Activated CD8-positive, alpha-beta memory T cell treated with anti-CD3 and anti-CD28 coated beads, Interleukin-2, amount 50 U/mL, for 48 hours (primary cell): ENCODE data around the gene ZFR.
"Not testable (repeated sequence)": the region's sequence is repeated elsewhere in the genome, so short reads cannot be mapped to it uniquely, and the experiment has no call there.

Experiments used
- DNase-seq: peaks from one replicate; pipeline ENCODE4 v3.0.0-alpha.2; 2020

ZFR gene

DNA sequence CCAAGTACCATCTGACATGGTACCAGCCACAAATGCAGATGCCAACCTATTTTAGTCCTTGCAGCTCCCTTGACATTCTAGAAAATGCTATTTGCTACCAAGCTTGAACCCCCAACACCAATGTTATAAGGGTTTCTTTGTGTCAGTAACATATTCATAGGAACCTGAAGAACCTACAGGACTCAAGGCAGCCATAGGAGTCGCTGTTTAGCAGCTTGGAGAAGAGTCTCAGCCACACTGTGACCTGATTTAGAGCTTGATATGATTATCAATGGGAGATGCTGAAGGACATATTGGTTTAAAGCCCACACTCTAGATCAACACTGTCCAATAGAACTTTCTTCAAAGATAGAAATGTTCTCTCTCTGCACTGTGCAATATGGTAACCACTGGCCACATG is 6.4 kb upstream of the ZFR start:
- DNase-seq, result no peak

DNA sequence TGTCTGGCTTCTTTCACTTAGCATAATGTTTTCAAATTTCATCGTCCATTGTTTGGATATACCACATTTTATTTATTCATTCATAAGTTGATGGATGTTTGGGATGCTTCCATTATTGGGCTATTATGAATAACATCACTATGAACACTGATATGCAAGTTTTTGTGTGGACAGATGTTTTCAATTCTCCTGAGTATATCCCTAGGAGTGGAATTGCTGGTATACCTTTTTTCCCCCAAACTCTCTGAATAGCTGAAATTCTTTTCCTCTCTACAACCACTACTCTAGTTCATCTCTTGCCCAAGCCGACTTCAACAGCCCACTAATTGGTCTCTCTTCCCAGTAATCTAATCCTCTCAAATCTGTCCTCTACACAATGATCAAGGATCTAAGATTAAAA is 4.7 kb upstream of the ZFR start:
- DNase-seq, result no peak

DNA sequence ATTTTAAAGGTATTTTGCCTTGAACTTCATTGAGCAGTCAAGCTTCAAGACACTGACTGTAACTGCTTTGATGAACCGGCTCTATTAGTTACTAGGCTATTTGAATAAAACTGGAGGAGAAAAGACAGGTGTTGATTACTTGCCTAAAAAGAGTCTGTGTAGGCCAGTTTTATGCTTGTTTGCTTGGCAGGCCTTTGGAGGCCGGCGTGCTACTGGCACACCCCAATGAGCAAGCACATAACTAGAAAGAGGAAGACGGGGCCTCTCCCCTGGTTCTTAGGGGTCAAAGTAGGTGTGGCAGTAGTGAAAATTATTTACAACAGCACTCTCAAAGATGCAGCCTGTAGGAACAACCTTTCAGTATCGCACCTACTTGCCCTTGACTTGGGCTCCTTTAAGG is 2.1 kb upstream of the ZFR start:
- DNase-seq, result no peak

DNA sequence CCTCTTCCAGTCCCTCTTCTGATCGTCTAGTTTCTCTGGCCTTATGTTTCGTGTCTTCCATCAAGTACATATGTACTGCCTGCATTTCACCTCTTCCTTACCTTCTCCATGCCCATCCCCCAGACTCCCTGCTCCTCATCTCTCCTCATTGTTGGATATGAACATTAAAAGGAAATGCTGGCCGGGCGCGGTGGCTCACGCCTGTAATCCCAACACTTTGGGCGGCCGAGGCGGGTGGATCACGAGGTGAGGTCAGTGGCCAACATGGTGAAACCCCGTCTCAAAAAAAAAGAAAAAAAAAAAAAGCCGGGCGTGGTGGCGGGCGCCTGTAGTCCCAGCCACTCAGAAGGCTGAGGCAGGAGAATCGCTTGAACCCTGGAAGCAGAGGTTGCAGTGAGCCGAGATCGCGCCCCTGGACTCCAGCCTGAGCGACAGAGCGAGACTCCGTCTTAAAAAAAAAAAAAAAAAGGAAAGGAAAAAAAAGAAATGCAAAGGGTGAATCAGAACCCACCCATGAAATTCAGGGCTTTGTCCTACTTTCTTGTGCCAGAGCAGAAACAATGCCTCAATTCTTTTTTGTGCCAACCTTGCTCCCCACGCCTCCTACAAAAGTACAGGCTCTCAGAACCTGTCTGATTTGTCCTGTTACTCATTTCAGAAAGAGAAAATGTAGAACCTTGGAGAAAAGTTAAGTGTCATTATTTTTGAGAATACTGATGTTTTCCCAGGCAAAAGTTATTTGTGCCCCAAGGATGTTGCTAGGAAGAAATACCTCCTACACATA is 1.5 kb upstream of the ZFR start:
- no peak for DNase-seq

DNA sequence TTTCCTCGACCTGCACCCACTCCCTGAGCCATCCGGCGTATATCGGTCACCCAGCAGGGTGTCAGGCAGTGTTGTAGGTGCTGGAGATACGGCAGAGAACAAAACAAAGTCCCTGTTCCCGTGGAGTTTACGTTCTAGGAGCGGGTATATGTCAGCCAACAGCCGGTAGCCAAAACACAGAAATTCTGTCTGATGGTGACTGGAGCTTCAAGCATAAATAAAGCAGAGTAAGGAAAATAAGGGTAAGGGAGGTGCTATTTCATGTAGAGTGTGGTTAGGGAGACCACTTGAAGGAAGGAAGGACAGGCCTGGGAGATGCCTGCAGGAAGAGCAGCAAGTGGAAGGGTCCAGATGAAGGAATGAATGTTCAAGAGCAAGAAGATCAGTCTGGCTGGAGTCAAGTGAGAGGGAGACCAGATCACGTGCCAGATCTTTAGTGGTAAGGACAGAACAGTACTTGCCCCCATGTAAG is 783 bp upstream of the ZFR start:
- DNase-seq, result no peak

DNA sequence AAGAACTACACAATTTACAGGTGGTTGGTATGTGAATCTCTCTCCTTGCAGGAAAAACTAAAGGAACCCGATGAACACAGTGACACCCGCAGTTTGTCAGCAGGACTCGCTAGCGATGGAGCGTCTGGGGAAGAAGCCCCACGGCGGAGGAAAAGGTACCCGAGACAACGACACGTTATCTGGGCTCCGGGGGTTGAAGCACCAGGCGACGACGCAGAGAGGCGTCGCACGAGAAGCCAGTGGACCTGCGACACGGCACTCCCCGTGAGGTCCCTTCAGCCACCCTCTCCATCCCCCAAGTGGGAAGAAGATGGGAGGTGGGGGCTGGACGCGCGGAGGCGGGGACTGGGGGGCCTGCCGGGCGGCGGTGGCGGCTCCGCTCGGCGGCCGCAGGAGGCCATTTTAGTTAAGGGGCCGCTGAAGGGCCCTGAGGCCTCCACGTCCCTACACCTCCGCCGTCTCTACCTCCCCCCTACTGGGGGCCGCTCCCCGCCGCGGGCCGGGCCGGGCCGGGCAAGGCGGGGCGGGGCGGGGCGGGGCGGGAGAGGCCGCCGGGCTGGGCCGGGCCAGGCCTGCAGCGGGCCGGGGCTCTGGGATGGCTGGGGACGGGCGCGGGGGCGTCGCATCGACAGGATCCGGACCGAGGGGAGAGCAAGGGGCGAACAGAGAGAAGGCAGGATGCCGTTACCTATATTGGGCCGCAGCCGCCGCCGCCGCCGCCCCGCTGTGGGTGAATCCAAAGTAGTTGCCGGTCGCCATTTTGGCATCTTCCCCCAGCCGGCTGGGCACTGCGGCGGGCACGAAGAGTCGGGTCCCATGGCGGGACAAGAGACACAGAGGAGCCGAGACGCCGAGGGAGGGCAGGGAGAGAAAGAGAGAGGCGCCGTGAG is 754 bp downstream of the ZFR start:
- peak; percentile 84 for DNase-seq

DNA sequence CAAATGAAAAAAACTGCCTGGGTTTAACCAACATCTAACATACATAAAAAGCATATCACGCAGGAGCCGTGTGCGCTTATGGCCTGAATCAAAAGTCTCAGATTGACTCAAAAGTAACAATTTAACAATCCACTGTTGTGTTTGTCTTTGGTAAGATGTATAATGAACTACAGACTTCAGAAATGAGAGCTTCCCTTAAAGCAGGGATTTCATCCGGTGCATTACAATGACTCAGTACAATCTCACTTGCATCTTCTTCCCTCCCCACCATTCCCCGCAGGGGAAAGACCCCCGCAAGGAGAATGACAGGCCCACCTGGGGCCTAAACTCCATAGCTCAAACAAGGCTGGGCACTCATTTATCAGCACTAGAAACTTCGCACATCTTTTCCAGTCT is 1.4 kb downstream of the ZFR start:
- peak; percentile 68 for DNase-seq

DNA sequence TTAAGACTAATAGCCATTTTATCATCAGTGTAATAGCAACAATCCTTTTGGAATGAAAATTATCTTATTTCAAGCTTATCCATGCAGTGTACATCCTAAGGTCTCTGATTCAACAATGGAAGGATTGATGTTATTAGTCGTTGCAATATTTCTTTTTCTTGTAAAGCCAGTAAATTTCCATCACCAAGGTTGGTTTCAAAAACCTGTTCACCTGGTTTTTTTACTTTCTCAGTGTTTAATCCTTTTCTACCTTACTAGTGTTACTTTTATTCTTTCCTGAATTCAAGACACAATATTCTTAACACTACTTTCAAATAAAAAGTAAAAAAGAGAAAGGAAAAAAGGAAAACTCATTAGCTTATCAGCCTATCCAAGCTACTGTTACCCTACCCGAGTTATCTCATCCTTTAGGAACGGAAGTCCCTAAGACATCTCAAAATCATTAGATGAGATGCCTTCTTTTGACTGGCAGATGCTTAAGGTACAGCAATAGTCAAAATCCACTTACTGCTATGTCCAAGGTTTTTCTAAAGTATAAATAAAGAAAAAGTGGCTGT is 5.4 kb downstream of the ZFR start:
- no peak for DNase-seq

DNA sequence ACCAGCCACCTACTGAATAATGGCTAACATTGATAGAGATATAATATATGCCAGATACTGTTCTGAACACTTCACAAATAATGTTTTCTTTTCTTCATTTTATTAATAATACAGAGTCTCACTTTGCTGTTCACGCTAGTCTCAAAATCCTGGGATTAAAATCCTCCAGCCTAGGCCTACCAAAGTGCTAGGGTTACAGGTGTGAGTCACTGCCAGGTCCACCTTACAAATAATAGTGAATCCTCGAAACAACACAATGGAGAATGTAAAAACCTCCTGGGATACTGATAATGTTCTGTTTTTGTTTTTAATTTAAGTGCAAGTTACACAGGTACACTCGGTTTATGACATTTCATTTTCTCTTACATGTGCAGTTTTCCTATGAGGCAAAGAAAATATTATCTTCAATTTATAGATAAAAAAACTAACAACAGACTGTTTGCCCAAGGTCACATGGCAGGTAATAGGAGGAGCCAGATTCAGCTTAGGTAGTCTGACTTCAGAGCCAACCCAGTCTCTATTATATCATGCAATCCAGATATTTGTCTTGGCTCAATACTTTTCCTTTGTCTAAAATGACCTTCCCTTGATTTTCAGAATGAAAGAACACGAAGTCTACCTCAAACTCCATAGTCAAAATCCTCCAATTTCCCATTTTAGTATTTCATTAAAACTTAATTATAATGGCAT is 7.8 kb downstream of the ZFR start:
- no peak for DNase-seq

DNA sequence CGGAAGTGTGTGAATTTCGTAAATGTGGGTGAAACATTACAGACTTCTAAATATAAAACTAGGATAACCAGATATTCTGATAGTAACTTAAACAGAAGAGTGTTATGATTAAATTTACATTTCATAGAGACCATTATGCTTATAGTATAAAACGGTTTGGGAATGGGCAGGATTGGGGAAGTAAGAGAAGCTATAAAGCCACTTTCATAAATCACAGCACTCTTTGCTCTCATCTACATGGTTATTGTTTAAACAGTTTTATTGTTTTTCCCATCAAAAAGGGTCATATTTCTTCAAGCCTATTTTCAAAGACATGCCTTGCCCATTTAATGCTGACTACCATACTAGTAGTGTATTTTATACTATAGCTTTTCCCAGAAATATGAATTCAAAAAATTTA is 9.2 kb downstream of the ZFR start:
- DNase-seq, result no peak

DNA sequence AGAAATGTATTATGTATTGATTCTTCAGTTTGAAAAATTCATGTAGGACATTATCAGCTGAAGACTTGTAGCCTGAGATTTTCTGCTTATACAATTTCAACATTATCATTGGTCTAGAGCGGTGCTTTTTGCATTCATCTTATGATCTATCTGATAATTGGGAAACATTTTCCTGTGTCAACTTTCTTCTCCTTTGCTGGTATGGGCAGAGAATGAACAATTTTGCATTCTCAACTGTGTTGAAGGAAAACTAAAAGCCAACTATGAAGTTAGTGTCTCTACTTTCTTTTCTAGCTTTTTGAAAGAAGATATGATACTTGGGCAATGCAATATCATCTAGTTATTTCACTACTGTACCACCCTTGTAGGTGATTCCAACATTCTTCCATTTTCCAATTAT is 10.3 kb downstream of the ZFR start:
- no peak for DNase-seq

DNA sequence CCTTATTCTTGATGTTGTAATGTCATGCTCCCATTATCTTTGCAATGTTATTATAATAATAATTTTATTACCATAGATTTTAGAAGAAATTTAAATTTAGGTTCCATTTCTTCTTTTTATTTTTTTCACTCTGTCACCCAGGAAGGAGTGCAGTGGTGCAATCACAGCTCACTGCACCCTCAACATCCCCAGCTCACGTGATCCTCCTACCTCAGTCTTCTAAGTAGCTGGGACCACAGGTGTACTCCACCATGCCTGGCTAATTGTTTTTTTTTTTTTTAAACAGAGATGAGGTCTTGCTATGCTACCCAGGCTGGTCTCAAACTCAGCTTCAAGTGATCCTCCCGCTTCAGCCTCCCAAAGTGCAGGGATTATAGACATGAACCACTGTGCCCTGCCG is 11.9 kb downstream of the ZFR start:
- DNase-seq, result no peak

DNA sequence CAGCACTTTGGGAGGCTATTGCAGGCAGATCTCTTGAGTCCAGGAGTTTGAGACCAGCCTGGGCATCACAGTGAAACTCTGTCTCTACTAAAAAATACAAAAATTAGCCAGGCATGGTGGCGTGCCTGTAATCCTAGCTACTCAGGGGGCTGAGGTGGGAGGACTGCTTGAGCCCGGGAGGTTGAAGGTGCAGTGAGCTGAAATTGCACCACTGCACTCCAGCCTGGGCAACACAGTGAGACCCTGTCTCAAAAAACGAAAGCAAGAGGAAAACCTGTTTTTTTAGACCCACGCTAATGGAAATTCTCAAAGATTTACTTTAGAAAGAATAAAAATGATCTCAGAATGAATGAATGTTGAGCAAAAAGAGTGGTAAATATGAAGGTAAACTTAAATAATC is 13.7 kb downstream of the ZFR start:
- not testable (repeated sequence) for DNase-seq

DNA sequence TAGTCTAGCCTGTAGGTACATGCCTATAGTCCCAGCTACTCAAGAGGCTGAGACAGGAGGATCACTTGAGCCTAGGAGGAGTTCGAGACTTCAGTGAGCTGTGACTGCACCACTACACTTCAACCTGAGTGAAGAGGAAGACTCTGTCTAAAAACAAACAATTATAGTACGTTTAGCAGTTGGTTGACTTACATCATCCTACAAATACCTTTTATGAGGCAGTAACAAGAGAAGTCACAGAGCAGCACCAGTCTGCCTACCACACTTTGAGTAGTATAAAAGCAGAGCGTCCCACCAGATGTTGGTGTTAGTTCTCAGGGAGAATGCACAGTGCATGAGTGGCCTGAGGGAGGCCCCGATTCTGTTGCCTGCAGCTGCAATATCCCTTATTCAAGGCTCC is 16.1 kb downstream of the ZFR start:
- no peak for DNase-seq

DNA sequence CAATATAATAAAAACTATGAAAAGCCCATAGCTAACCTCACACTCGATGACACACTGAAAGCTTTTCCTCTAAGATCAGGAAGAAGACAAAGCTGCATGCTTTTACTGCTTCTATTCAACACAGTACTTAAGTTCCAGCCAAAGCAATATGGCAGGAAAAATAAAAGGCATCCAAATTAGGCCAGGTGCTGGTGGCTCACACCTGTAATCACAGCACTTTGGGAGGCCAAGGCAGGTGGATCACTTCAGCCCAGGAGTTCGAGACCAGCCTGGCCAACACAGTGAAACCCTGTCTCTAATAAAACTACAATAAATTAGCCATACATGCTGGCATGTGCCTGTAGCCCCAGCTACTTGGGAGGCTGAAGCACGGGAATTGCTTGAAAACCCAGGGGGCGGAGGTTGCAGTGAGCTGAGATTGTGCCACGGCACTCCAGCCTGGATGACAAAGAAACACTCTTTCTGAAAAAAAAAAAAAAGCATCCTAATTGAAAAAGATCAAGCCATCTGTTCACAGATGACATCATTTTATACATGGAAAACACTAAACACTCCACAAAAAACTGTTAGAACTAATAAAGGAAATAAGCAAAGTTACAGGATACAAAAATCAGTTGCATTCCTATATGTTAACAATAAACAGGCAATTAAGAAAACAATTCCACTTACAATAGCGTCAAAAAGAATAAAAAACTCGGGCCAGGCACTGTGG is 17.9 kb downstream of the ZFR start:
- no peak for DNase-seq

DNA sequence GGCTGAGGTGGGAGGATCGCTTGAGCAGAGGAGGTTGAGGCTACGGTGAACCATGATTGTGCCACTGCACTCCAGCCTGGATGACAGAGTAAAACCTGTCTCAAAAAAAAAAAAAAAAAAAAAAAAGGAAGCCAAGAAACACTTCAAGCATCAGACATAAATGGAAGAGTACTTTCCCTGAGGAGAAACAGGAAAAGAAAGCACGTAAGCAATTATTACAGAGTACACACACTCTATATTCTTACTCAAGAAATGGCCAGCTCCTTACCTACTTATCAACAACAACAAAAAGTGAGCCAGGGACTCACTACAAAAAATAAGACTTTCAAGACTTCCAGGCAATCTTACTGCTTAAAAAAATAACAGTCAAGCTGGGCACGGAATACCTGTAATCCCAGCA is 21.8 kb downstream of the ZFR start:
- no peak for DNase-seq

DNA sequence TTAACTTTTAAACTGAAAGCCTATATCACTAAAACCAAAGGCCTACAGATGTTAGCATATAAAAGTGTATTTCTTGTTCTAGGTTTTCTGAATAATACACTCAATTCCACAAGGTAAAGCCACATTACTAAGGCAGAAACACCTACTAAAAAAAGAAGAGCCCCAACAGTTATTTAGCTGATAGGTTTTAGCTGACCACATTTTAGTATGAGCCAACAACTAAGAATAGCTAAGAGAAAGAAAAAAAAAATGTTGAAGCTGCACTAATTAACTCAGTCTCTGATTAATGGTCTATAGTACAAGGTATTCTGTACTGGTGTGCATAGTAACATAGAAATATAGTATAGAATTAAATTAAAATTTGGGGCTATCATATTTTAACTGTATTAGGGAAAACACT is 23.5 kb downstream of the ZFR start:
- DNase-seq, result no peak

DNA sequence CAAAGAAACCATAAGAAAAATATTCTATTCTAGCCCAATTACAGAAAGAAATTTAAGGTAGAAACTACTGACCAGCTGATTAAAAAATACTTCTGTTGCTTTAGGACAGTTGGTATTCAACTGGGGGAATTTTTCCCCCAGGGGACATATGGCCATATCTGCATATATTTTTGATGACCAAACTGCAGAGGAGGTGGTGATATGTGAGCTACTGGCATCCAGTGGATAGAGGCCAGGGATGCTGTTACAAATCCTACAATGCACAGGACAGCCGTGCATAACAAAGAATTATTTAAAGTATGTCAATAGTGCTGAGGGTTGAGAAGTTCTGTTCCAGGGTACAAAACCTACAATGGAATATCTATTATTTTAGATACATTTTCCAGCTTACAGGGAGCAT is 24.0 kb downstream of the ZFR start:
- no peak for DNase-seq

DNA sequence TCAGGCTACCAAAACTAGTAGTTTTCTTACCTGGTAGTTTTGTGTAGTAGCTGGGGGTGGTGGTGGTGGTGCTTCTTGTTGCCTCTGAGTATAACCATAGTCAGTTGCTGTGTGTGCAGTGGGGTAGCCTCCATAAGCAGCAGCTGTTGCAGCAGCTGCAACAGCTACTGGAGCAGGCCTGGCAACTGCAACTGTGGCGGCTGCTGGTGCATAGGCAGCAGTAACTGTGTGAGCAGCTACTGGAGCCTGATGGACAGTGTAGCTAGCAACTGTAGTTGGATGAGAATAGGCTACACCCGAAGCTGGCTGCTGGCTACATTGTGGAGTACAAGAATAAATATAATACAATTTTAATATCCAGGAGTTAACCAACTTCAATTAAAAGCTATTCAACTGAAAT is 24.7 kb downstream of the ZFR start:
- DNase-seq, result no peak

DNA sequence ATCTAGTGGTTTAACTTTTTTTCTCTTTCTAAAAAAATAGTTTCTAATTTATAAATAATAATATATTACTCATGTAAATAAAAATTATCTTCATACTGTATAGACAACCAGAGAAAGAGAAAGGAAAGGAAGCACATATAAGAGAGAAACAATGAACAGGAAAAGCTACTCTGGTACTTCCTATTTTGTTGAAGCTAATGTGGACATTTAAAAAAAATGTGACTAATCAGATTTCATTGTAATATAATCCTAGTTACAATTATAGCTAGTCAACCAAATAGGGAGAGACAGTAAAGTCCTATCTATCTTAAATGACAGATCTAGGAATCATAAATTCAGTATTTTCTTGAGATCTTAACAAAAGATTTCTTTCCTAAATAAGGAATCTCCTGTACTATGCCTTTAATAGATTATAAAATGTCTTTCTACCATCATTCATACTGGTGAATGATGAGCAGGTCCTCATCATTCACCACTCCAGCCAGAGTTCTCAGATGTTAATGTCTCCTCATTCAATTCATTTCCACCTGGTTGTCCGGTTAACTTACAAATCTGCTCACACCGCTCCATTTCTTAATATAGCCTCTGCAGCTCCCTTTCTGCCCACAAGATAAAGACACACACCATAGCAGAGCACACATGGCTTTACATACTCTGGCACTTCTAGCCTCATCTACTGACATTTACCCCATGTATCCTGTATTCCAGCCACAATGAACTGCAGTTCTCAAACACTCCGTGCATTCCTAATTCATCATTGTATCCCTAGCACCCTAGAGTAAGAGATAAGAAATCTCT is 30.9 kb downstream of the ZFR start:
- no peak for DNase-seq

DNA sequence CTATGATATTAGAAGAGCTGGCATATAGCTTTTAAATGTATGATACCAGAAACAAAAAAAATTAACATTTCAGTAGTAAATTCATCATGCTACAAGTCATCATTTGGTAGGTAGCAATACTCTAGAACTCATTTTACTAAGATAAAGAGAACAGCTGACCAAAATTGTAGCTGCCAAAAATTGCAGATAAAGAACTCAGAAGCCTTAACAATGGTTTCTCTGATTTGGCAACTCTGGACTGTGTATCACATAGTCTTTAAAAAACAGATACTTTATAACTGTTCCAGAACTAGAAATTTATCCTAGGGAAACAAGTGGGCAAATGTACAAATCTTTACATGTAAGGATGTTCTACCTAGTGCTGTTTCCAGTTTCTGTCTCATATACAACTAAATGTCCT is 33.9 kb downstream of the ZFR start:
- no peak for DNase-seq

DNA sequence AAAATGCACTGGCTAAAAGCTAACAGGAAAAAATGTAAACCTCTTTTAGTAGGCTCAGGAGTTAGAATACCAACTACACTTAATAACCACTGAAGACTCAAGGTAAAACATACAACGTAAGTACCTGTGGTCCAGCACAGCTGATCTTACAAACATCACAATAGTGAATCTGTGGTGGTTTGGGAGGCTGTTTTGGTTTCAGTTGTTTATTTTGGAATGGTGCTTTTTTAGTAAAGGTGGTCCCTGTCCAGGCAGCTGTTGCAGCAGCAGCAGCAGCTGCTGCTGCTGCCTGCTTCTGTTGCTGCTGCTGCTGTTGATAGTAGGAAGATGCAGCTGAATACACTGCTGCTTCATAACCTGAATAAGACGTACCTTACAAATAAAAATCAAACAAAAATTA is 37.9 kb downstream of the ZFR start:
- no peak for DNase-seq
